ENCODE measurements around the gene RNF103. TPM values are rescaled to one million over a fixed set of nuclear protein-coding genes. Genes with fewer than 3 reads are reported as not detected.

Gene RNF103
- total and polyA plus RNA-seq, 2 of the 8 experiments (the other 6 are each of a cell fraction or from before 2014, with no cell fraction given): 3.3 to 7.4 TPM

DNA sequence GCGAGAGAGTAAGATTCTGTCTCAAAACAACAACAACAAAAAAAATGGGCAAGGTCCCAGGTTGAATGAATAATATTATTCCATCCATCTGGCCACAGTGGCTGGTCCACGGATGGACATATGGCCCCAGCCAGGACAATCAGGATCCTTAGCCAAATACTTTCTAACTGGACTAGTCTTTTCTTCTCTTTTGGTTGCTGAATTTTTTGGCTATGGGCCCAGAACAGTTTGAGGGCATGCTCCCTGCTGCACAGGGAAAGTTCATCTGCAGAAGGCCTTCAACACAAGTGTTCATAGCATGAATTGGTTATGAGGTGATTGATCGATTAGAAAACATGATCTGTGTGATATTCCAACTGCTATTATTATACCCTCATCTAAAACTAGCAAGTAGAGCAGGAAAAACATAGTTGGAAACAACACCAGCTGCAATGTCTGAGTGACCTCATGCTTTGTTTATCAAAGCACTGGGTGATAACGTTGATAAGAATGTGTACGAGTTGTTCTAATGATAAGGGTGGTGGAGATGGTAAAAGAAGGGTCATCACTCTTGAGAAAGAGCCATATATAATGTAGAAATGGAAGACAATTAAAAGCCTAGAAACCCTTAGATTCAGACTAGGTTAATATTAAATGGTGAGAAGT, 47.8 kb upstream of the RNF103 start:
- no peak overlapping the region for H3K27ac ChIP-seq (ENCODE audit: low read depth, low read length)
- H3K9ac ChIP-seq (replicated peaks in 1 of 4; ENCODE audit: extremely low read depth in 1 of 4, low read depth in 3 of 4, low read length in 3 of 4): no peak overlapping the region
- H2BK15ac ChIP-seq (ENCODE audit: low read length): no peak overlapping the region
- no peaks in the 10 kb centered on the region for H3K4me1 ChIP-seq (replicated peaks in 1 of 4; ENCODE audit: control insufficient read depth in 3 of 4, insufficient read depth in 4 of 4, low read length in 3 of 4)
- H3K36me3 ChIP-seq (ENCODE audit: control insufficient read depth in 2 of 4, insufficient read depth in 4 of 4, low read length in 3 of 4): no peaks in the 10 kb centered on the region
- no peak overlapping the region for H3K56ac ChIP-seq (replicated peaks; ENCODE audit: insufficient read length, low read depth, low read length)
- no peak overlapping the region for H4K91ac ChIP-seq (replicated peaks; ENCODE audit: insufficient read length, low read length)
- no peak overlapping the region for H2AFZ ChIP-seq (ENCODE audit: low read length)
- DNase-seq (ENCODE audit: low read depth in 1 of 2, low spot score in 2 of 2): no peak
- no peak overlapping the region for H2BK20ac ChIP-seq (ENCODE audit: low read length)
- no peaks in the 10 kb centered on the region for H3K27me3 ChIP-seq (replicated peaks in 1 of 4; ENCODE audit: control insufficient read depth in 3 of 4, extremely low read depth in 1 of 4, insufficient read depth in 3 of 4, low read length in 3 of 4)
- H3K4me2 ChIP-seq (ENCODE audit: insufficient read depth in 1 of 2, low read depth in 2 of 2, low read length in 2 of 2): no peak overlapping the region
- H2BK12ac ChIP-seq (ENCODE audit: low read depth, low read length): no peak overlapping the region
- no peaks in the 10 kb centered on the region for H4K20me1 ChIP-seq (replicated peaks in 1 of 2; ENCODE audit: control insufficient read depth in 1 of 2, insufficient read depth in 2 of 2, low read length in 2 of 2)
- H3K14ac ChIP-seq (ENCODE audit: insufficient read length): no peak overlapping the region
- H3K79me2 ChIP-seq (ENCODE audit: control insufficient read depth in 1 of 2, insufficient read depth in 2 of 2, low read length in 2 of 2): no peaks in the 10 kb centered on the region
- no peak overlapping the region for H2BK120ac ChIP-seq (replicated peaks; ENCODE audit: low read depth, low read length)
- FAIRE-seq: no peak
- ChIA-PET POLR2A (ENCODE audit: partially characterized antibody) (no interaction called here), CTCF (ENCODE audit: partially characterized antibody) (no interaction called here)
- WGBS, 2 experiments (ENCODE audit: extremely low coverage in 1 of 2, insufficient coverage in 1 of 2, insufficient read length in 1 of 2, insufficient replicate concordance in 2 of 2, low coverage in 1 of 2, low lambda C conversion rate in 2 of 2, missing lambda C conversion rate in 1 of 2): 89% methylated on average over 5 of the region's 5 CpGs; no CpG with 5 or more reads in 1 of the 2 experiments
- H3K18ac ChIP-seq (ENCODE audit: extremely low read depth, low read length): no peak overlapping the region
- no peak overlapping the region for H3K23ac ChIP-seq (ENCODE audit: insufficient read length)
- H2AK5ac ChIP-seq (ENCODE audit: low read depth, low read length): no peak overlapping the region
- H3K79me1 ChIP-seq (ENCODE audit: low read depth, low read length): no peaks in the 10 kb centered on the region
- H4K5ac ChIP-seq (ENCODE audit: insufficient read length, low read depth, low read length): no peak overlapping the region
- H4K8ac ChIP-seq (ENCODE audit: extremely low read depth, insufficient read depth, low read length): no peak overlapping the region
- H3K4ac ChIP-seq (replicated peaks; ENCODE audit: insufficient read length, low read depth, low read length): no peak overlapping the region
- no peak overlapping the region for H2BK5ac ChIP-seq (ENCODE audit: low read depth, low read length)
- H3K23me2 ChIP-seq (ENCODE audit: low read depth, low read length): no peaks in the 10 kb centered on the region
- no peak overlapping the region for H3K4me3 ChIP-seq (ENCODE audit: extremely low read depth in 1 of 4, insufficient read depth in 2 of 4, low read depth in 3 of 4, low read length in 4 of 4)
- H3K9me3 ChIP-seq (ENCODE audit: insufficient read depth in 2 of 2, low read depth in 1 of 2, low read length in 1 of 2): no peaks in the 10 kb centered on the region
- TF ChIP-seq SAP30 (IDR thresholded peaks at IDR 0.05; ENCODE audit: insufficient read depth, insufficient replicate concordance, low read length): no peak
- TF ChIP-seq GABPA (IDR thresholded peaks at IDR 0.05; ENCODE audit: borderline replicate concordance, insufficient read depth, low read length): no peak
- TF ChIP-seq SP1 (IDR thresholded peaks at IDR 0.05; ENCODE audit: low read depth, low read length): no peak
- no peak for TF ChIP-seq POLR2A (IDR thresholded peaks at IDR 0.05; ENCODE audit: control extremely low read depth in 1 of 2, low read depth in 2 of 2, low read length in 2 of 2)
- no peak for TF ChIP-seq CEBPB (IDR thresholded peaks at IDR 0.05; ENCODE audit: low read depth, low read length)
- TF ChIP-seq GTF2F1 (IDR thresholded peaks at IDR 0.05; ENCODE audit: borderline replicate concordance, low read depth, low read length): no peak
- TF ChIP-seq, protein P1, sequence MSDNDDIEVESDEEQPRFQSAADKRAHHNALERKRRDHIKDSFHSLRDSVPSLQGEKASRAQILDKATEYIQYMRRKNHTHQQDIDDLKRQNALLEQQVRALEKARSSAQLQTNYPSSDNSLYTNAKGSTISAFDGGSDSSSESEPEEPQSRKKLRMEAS (IDR thresholded peaks at IDR 0.05): no peak
- no peak for TF ChIP-seq RAD21 (IDR thresholded peaks at IDR 0.05 in 1 of 2, conservative IDR thresholded peaks at IDR 0.05 in 1 of 2; ENCODE audit: low read depth in 2 of 2, low read length in 2 of 2)

Data from H1 (cell line).